C4-2B (cell line): ENCODE data around the gene VEGFC.

ENCODE experiments used
- H3K27ac ChIP-seq: fragments of 450-650 bp; 2 replicates; pipeline ENCODE4 v1.5.1; 2017
- CTCF ChIP-seq: fragments of 450-650 bp; conservative IDR thresholded peaks from 2 replicates; pipeline ENCODE4 v1.5.1; 2017; ENCODE audit warnings: mild to moderate bottlenecking
- ZFX ChIP-seq: fragments of 450-650 bp; IDR thresholded peaks from 2 replicates; pipeline ENCODE4 v1.6.1; 2017

The VEGFC gene

DNA sequence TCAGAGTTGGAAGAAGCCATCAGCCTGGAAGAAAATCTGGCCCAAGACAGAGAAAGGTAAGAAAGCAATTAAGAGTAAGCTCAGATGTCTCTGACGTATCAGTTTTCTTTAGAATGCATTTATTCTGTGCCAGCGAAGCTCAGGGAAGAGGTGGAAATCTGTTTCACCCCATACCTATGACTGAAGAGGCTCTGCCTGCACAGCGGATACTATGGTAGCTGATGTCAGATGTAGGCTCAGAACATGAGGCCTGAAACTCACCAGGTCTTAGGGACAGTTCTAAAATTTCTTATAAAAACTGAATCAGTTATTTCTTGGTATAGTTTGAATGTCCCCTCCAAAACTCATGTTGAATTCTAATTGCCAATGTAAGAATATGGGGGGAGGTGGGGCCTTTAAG lies 30.9 kb downstream of the VEGFC start:
- H3K27ac ChIP-seq: no peak overlapping the region
- no peak for TF ChIP-seq ZFX
- no peak for TF ChIP-seq CTCF

DNA sequence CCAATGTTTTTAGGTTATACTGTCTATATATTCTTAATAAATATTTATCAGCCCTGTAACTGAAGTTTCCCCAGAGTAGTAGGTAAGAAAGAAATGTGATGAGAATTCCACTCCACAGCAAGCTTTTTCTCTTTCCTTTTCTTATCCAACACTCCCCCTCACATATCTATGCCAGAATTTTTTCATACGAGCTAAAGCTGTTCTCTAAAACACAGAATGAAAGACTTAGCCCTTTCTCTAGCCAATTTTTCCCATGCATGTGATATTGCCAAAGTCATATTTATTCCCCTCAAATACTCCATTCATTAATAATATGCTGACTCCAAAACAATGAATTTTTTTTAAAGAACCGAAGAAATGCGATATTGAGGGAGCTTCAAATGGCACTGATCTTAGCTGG lies 32.3 kb downstream of the VEGFC start:
- TF ChIP-seq CTCF (no peak), ZFX (no peak)

DNA sequence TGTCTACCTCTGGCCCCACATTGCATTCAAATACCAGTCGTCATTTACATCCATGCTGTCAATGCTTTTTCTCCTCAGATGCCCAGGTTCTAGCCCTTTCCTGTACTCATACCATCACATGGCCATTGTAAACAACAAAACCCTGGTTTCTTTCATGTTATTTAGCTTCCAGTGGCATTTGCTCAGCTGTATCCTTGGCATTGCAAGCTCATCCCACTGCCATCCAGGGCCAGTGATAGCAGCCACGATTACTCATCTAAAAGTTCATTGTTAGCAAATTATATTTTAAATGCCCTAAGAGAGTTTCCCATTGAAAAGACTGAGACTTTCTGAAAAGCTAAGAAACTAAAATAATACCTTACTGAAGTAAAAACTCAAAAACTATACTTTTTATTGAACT lies 34.0 kb downstream of the VEGFC start:
- TF ChIP-seq ZFX (no peak), CTCF (no peak)
- H3K27ac ChIP-seq: no peak overlapping the region

More for the DNA sequence above, 32.3 kb downstream of the VEGFC start:
- no peak overlapping the region for H3K27ac ChIP-seq

GRCh38 chr4:176758323-176758722 lies 34.4 kb downstream of the VEGFC start:
- TF ChIP-seq CTCF (no peak), ZFX (no peak)
- H3K27ac ChIP-seq: no peak overlapping the region

DNA sequence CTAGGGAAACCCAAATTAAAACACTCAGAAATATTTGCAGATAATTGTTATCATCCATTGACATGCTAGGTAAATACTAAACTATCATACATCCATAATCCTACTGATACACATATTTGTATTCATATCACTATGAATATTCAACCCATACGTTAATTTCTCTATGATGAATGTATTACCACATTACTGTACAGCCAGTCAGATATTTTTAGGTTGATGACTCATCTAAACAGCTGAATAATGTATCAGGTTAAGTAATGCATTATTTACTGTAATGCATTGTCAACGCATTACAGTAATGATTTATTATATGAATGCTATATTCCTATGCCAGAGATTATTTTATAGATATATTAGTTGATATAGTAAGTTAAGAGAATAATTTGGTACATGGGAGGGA lies 37.1 kb downstream of the VEGFC start:
- no peak for TF ChIP-seq ZFX
- TF ChIP-seq CTCF: no peak
- no peak overlapping the region for H3K27ac ChIP-seq

DNA sequence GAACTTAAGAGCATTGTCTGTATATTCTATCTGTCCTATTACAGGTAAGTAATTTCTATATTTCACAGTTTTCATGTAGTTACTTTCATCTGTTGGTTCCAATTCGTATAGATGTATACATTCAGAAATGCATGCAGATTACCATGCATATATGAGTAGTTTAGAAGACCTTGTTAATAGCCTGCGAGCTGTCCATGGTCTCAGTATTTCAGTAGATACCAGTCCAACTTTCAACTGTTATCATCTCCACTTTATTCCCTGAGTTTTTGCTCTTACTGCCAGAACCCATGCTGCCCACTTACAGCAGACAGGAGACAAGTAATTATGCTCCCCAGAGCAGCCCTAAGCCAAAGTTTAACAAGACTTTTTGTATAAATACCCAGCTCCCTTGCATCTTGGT lies 37.7 kb downstream of the VEGFC start:
- no peak for TF ChIP-seq CTCF
- no peak overlapping the region for H3K27ac ChIP-seq

GRCh38 chr4:176753049-176753448 lies 39.7 kb downstream of the VEGFC start:
- no peak overlapping the region for H3K27ac ChIP-seq
- TF ChIP-seq ZFX (no peak), CTCF (no peak)
